SK-MEL-5 (cell line): ENCODE data around the gene MORN5. TPM values are rescaled to one million over a fixed set of nuclear protein-coding genes. Genes with fewer than 3 reads are reported as not detected.
A peak's percentile ranks its signal among the peaks of the same experiment; 100 is the strongest.
"Not testable (repeated sequence)": the region's sequence is repeated elsewhere in the genome, so short reads cannot be mapped to it uniquely, and the experiment has no call there.

Experiments
- DNase-seq: peaks from one replicate; pipeline ENCODE4 v3.0.0-alpha.2; 2016; ENCODE audit warnings: low read depth, low spot score
- in situ Hi-C: cut with HindIII; loops from 2 replicates; pipeline ENCODE4 v1.10.0; 2016; ENCODE audit warnings: low sequenced_read_pairs, high pct_unique_total_duplicates, low pct_unique_long_range_greater_than_20kb
- polyA plus RNA-seq, 2 experiments: library from polyadenylated mRNA; depleted of rRNA; stranded (reverse); fragments of >200 nt; gene quantifications; 2 replicates each; pipeline ENCODE4 v1.2.3, GENCODE V29; 2015
- total RNA-seq: library from RNA; depleted of rRNA; stranded (reverse); fragments of >200 nt; shearing (Covaris generic); gene quantifications from 2 replicates; pipeline ENCODE4 v1.2.3, GENCODE V29; 2014; rRNA removed

The MORN5 gene
- total RNA-seq = 0.32 TPM in 1 of 2 replicates, not detected in the other
- polyA plus RNA-seq (2015; cell fraction: cytosol; rRNA removed) = not detected in 2 replicates
- polyA plus RNA-seq (2015; cell fraction: nucleus; rRNA removed) = not detected in 2 replicates

- in situ Hi-C loops = no loop called here
Observed at GRCh38 chr9:122159026-122159924, at the start of gene MORN5, which contains the start of gene NDUFA8. Gene MORN5, plus strand, starts transcription at chr9:122159908. Its CDS starts 65 bp downstream, at chr9:122159973. Gene NDUFA8, minus strand, starts transcription at chr9:122159779. Its CDS starts 102 bp downstream, at chr9:122159677.

DNA sequence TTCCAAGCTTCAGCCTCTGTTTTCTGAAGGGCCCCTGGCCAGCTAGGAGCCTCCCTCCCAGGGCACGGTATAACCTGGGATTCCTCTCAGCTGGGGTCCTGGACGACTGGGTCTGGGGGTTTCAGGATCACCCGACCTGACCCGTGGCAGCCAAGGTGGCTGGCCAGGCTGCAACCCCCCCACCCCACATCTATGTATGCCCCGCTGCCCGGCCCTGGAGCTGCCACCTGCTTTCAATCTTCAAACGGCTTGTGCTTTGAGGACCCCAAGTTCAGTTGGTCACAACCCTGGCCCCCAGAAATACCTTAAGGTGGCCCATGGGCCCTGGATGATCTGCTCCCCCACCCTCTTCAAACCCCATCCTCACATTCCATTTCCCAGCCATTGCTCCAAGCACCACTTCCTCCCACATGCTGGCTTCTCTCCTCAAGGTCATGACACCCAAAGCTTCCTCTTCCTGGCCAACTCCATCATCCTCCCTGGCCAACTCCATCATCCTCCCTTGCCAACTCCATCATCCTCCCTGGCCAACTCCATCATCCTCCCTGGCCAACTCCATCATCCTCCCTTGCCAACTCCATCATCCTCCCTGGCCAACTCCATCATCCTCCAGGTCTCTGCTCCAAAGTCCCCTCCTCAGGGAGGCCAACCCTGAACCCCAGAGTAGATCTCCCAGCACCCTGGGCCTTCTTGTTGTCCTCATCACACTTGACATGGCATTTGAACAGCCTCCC is 49.4 kb upstream of the MORN5 start:
- in situ Hi-C loops = no loop called here
- DNase-seq = no peak

More at GRCh38 chr9:122159026-122159924, at the start of gene MORN5, which contains the start of gene NDUFA8:
- DNase-seq = peak; percentile 97

- in situ Hi-C loops = no loop called here
- DNase-seq = no peak
Observed at GRCh38 chr9:122111413-122112085, 48.2 kb upstream of the MORN5 start.

- in situ Hi-C loops = no loop called here
- no peak for DNase-seq
Observed at GRCh38 chr9:122112238-122112637, 47.5 kb upstream of the MORN5 start.

DNA sequence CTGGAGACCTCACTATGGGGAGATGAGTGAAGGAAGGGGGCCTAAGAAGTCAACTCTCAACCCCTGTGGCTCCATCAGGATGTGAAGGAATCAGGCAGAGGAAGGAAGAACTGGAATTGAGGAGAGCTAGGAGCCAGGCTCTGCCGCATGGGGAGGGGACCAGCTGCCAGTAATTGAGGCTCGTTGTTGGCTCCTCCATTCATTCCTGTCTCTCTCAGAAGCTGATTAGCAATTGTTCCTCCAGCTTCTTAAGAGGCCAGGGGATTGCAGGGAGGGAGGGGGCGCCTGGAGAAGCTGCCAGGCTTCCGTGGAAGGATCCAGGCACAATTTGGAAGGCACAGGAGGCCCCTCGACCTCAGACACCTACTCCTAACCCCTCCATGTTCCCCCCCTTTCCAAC is 46.1 kb upstream of the MORN5 start:
- no peak for DNase-seq
- in situ Hi-C loops = no loop called here

DNA sequence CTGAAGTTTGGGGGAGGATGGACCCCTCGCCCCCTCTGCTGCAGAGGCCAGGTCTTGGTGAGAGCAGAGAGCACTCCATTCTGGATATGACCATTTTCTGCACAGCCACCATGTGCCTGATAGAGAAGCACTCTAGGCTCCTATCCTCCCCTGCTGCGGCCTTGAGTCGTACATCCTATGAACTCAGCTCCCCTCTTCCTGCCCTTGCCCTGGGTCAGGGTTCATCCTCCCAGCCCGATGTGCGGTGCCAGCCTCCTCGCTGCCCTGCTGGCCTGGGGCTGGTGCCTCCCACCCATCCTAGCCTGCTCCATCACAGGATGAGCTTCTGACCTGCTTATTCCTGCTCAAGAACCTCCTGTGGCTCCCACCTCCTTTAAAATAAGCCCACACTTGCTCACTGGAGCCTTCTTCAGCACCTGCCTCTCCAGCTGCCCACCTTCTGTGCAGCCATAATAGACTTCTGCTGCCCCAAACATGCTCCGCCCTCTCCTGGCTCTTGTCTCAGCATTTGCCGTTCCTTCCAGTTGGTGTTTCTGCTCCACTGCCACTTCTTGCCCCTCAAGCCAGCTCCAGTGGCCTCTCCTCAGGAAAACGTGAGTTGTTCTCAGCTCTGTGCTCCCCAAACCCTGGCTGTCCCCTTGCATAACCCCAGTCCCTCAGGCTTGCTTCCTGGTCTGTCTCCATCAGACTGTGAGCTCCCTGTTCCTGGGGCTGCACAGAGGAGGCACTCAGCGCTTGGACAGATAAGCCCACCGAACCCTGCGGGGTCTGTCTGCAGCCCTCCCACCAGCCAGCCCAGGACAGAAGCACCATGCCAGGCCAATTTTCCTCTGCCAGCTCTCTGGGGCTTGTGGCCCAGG is 44.3 kb upstream of the MORN5 start:
- in situ Hi-C loops = no loop called here
- DNase-seq = no peak

GRCh38 chr9:122116040-122116439 is 43.7 kb upstream of the MORN5 start:
- no peak for DNase-seq
- in situ Hi-C loops = no loop called here

GRCh38 chr9:122116448-122117173 is 43.1 kb upstream of the MORN5 start:
- in situ Hi-C loops = no loop called here

DNA sequence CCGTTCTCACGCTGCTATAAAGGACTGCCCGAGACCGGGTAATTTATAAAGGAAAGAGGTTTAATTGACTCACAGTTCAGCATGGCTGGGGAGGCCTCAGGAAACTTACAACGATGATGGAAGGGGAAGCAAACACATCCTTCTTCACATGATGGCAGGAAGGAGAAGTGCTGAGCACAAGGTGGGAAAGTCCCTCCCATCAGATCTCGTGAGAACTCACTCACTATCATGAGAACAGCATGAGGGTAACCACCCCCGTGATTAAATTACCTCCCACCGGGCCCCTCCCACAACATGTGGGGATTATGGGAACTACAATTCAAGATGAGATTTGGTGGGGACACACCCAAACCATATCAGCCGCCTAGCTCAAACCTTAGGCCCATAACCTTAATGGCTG is 42.5 kb upstream of the MORN5 start:
- DNase-seq = peak; percentile 31
- in situ Hi-C loops = not testable (repeated sequence)

More at GRCh38 chr9:122116448-122117173, 43.1 kb upstream of the MORN5 start:
- no peak for DNase-seq

DNA sequence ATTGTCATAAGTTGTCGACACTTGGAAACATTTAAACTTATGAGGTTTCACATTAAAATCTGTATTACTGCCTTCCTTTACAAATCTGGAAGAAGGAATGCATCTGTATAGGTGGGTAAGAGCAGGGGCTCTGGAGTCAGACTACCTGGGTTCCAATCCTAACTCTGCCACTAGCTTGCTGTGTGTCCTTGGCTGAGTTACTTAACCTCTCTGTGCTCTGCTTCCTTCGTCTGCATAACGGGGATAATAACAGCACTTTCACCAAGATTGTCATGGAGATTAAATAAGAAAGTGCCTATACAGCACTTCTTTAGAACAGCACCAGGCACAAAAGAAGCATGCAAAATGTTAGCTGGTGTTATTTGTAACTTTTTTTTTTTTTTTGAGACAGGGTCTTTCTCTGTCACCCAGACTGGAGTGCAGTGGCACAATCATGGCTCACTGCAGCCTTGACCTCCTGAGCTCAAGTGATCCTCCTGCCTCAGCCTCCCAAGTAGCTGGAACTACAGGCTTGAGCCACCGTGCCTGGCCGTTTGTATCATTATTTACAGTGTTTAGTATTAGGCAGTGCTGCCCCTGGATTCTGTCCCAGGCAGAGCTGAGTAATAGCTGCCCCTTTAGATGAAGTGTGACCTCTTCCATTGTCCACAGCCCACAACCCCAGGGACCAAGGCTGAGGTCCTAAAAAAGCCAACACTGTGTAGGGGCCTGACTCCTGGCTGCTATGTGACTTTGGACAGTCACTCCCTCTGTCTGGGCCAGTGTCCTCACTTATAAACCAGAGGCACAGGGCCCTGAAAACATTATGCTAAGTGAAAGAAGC is 41.2 kb upstream of the MORN5 start:
- DNase-seq = no peak
- in situ Hi-C loops = no loop called here

GRCh38 chr9:122119166-122119521 is 40.6 kb upstream of the MORN5 start:
- no peak for DNase-seq
- in situ Hi-C loops = no loop called here

- in situ Hi-C loops = no loop called here
- no peak for DNase-seq
Observed at GRCh38 chr9:122119721-122120120, 40.0 kb upstream of the MORN5 start.

GRCh38 chr9:122120316-122121071 is 39.2 kb upstream of the MORN5 start:
- DNase-seq = no peak
- in situ Hi-C loops = no loop called here

DNA sequence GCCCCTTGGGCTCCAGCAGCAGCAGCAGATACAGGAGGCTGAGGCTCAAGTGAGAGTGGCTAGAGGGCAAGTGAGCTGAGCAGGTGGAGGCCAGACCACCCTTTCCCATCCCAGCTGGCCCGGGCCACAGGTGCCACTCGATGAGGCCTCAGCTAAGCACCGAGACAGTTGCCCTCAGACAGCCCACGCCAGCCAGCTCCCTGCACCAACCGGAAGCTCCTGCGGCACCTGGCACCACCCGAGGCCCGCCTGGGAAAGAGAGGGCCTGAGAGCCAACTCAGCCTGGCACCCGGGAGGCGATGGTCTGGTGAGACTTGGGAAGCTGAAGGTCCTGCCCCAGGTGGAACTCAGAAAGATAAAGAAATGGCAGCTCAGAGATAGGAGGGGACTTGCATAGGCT is 38.3 kb upstream of the MORN5 start:
- DNase-seq = no peak
- in situ Hi-C loops = no loop called here

- DNase-seq = no peak
- in situ Hi-C loops = no loop called here
Observed at GRCh38 chr9:122121931-122122330, 37.8 kb upstream of the MORN5 start.
